Measurements from ENCODE around the gene RNPS1.

The RNPS1 gene

DNA sequence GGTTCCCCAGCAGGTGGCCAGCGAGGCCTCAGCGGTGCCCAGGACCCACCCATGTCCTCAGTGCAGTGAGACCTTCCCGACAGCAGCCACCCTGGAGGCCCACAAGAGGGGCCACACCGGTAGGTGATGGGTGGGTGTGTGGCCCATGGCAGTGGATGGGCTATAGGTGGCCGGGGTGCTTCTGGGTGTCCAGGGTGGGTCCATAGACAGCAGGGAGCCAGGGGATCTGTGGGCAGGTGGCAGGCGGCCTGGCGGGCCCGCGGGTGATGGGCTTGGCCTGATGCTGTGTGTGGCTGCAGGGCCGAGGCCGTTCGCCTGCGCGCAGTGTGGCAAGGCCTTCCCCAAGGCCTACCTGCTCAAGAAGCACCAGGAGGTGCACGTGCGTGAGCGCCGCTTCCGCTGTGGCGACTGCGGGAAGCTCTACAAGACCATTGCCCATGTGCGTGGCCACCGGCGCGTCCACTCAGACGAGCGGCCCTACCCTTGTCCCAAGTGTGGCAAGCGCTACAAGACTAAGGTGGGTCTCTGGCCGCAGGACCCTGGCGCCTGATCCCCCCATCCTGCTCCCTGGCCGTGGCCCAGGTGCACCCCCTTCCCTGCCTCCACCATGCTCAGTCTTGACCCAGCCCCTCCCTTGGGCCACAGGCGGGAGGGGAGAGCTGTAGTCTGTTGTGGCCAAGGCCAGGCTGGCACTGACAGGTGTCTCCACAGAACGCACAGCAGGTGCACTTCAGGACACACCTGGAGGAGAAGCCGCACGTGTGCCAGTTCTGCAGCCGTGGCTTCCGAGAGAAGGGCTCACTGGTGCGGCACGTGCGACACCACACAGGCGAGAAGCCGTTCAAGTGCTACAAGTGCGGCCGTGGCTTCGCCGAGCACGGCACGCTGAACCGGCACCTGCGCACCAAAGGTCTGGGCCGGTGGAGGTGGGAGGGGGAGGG lies 33.8 kb downstream of the RNPS1 start:
- no peak for DNase-seq

DNA sequence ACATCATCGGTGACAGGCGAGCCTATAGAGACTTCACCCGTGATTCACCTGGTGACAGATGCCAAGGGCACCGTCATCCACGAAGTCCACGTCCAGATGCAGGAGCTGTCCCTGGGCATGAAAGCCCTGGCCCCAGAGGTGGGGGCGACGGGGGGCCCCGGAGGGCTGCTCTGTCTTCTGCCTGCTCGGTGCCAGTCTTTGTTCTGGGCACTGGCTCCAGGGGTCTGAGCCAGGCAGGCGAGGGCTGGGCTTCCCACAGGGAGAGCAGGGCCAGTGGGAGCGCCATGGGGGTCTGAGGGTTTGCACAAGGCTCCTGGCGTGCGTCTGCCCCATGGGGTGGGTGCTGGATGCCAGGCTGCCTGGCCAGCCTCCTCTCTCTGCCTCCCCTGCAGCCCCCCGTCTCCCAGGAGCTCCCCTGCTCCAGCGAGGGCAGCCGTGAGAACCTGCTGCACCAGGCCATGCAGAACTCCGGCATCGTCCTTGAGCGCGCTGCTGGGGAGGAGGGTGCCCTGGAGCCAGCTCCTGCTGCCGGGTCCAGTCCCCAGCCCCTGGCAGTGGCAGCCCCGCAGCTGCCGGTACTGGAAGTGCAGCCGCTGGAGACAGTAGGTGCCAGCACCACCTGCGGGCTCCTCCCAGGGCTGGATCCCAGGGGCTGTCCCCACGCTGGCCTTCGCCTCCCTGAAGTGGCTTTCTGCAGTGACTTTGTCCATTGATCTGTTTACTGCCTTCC lies 34.7 kb downstream of the RNPS1 start:
- DNase-seq: no peak

DNA sequence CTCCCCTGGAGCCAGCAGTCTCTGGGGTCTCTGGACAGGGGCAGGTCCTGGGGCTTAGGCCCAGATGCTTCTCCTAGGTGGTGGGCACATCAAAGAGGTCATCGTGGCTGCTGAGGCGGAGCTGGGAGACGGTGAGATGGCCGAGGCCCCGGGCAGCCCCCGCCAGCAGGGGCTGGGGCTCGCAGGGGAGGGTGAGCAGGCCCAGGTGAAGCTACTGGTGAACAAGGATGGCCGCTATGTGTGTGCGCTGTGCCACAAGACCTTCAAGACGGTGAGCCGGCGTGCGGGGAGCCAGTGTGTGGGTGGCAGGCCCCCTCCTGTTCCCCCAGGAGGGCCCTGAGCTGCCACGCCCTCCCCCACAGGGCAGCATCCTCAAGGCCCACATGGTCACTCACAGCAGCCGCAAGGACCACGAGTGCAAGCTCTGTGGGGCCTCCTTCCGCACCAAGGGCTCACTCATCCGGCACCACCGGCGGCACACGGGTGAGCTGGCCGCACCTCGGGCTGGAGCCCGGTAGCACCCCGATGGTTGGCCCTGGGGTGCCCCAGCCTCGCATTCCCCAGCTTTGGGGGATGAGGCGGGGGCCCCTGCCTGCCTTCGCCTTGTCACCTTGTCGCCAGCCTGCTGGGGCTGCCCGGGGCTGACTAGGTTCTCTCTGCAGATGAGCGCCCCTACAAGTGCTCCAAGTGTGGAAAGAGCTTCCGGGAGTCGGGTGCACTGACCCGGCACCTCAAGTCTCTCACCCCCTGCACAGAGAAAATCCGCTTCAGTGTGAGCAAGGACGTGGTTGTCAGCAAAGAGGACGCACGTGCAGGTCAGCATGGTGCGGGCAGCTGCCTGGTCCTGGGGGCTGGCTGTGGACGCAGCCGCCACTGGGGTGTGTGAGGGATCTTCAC lies 35.6 kb downstream of the RNPS1 start:
- no peak for DNase-seq

DNA sequence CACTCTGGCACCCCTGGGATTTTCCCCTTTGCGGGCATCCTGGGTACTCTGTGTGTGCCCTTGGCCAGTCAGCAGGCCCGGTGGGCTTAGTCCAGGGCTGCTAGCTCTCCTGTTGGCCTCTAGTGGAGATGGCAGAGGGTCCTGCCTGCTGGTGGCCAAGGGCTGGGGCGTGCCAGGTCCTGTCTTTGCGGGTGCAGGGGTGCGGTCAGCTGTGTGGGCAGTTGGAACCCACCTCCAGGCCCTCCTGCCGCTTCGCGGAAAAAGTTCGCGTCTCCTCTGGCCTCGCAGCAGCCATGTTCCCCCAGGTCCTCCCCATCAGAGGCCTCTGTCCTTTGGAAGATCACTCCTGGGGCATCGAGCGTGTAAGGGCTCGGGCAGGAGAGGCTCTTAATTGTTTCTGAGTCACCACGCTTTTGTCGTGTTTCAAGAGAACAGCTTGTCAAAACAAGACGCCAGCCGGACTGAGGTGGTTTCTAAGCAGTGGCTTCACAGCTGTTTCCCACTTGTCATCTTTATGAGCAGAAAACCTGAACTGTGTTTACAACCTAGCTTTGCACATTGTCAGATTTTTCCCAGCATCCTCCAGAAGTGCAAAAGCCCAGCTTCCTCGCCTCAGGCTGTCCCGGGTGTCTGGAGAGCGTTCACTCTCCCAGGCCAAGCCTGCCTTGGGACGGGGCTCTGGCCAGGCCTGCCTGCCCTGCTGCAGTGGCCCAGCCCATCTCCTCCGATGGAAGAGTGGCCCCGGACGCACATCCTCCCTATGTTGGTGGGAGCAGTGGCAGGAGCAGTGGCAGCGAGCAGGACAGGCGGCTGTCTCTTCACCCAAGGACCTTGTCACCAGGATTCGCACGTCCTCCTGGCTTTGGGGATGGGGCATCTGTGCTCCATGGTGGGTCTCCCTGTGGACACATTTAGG lies 36.7 kb downstream of the RNPS1 start:
- no peak for DNase-seq

DNA sequence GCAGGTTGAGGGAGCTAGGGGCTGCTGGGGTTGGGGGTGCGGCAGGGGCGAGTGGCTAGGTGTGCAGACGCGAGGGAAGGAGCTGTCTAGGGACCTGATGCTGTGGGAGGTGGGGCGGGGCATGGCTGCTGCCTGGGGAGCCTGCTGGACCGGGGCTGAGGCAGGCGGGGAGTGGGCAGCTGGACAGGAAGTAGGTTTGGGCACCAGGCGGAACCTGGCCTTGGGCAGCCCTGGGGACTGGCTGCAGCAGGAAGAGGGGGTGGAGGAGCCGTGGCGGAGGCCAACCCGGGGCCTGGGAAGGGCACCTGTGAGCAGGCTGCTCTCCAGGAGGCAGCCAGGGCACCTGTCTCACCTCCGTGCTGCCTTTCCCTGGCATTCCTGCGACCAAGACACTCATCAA lies 37.5 kb downstream of the RNPS1 start:
- DNase-seq: no peak

DNA sequence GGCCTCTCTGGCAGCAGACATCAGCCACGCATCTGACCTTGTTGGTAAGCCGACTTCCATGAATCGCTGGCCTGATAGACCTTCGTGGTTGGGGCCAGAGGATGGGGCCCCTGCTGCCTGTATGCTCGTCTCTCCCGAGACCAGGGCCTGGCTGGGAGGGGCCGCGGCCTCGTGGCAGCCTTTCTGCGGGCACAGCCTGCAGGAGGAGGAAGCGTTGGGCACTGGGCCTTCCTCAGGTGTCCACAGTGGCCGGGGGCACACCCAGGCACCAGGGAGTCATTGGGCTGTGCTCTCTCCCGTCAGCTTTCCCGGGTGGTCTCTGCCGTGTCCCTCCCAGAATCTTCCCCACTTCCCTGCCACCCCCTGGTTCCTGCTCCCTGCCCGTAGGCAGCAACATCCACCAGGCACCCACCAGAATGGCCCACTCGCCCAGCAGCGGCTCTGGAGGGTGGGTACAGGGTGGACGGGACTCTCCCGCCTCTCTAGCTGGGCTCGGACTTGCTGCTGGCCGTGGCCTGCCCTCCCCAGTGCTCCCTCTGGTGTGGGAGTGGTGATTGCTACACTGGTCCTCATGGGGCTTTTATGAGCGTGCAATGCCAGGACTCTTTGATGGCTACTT lies 38.2 kb downstream of the RNPS1 start:
- DNase-seq: no peak

DNA sequence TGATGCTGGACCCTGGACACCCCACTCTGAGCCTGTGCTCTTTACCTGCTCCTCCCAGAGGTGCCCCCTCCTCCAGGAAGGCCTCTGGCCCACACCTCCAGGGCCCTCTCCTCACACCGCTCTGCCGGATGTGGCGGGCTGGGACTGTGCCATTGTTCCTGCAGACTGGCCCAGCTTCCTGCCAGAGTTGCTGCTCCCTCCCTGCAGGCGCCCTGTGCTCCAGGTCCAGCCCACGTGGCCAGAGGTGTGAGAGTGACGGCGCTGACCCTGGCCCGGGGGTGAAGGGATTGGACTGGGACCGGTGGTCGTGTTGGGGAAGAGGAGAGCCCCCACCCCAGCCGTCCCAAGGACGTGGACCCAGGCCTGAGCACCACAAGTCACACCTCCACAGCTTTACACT lies 38.8 kb downstream of the RNPS1 start:
- DNase-seq: no peak

DNA sequence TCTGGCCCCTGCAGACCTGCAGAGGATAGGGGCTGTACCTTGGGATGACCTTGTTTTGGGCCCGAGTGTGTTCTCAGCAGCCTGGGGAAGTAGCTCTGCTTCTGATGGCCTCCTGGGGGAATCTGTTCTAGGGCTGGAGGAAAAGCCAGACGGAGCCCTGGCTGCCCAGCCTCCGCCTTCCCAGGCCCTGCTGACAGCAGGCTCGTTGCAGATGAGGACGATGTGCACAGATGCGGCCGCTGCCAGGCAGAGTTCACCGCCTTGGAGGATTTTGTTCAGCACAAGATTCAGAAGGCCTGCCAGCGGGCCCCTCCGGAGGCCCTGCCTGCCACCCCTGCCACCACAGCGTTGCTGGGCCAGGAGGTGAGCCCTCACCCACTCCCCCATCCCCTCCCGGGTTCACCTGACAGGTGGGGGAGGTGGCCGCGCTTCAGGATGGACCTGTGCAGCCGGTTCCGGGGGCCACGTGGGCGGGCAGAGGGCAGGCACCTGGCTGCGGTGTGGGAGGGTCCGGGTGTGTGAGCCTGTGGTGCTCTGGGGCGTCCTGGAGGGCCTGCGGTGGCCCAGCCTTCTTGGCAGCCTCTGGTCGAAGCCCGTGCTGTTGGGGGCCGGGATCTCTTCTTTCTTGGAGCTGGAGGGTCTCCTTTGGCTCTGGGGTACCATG lies 39.6 kb downstream of the RNPS1 start:
- DNase-seq: no peak

DNA sequence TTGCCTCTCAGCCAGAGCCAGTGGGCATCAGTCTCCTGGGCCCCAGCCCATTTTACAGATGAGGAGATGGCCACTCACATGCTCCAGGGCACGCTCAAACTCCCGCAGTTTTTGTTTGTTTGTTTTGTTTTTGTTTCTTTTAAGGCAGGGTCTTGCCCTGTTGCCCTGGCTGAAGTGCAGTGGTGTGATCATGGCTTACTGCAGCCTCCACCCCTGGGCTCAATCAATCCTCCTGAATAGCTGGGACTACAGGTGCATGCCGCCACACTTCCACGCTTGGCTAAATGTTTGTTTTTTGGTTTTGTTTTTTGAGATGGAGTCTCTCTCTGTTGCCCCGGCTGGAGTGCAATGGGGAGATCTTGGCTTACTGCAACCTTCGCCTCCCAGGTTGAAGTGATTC lies 41.0 kb downstream of the RNPS1 start:
- no peak for DNase-seq

DNA sequence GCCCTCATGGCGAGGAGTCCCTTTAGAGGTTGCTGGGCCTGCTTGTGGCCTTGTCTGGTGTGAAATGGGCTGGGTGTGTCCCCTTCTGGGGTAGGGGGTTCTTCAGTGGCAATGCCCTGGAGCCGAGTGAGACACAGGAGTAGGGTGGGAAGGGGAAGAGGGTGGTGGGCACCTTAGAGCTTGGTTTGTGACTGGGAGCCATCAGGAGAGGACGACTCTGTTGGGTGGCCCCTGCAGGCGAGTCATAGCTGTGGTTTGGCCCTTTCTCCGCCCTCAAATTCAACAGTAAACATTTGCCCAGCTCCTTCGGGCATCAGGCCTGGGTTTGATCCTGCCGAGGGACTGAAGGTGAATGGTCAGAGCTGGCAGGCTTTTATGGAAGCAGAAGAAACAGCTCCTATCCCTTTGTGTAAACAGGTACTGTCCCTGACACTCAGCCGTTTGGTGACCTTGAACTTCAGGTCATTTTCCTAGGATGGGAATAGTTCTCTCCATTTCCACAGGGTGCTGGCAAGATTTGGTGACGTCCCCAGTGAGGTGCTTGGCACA lies 41.6 kb downstream of the RNPS1 start:
- no peak for DNase-seq

DNA sequence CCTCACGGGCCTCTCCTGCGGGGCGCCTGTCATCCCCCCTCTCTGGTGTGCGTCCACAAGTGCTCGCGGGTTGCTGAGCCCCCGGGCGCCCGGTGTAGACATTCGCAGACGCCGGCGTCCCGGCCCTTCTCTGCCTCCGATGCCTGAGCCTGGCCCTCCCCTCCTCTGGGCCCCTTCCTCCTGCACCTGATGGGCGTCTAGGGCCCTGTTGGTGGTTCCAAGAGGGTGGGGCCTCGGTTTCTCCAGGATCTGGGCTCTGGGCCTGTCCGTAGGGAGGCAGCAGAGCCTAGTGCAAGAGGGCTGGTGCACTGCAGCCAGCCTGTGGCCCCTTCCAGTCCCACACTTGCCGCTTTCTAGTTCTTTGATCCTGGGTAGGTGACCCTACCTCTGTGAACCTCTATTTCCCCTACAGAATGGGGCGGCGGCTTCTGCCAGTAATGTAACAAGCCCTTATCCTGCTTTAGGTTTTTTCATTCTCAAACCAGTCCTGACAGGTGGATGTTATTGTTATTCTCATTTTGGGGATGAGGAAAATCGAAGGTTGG lies 43.9 kb downstream of the RNPS1 start:
- no peak for DNase-seq

DNA sequence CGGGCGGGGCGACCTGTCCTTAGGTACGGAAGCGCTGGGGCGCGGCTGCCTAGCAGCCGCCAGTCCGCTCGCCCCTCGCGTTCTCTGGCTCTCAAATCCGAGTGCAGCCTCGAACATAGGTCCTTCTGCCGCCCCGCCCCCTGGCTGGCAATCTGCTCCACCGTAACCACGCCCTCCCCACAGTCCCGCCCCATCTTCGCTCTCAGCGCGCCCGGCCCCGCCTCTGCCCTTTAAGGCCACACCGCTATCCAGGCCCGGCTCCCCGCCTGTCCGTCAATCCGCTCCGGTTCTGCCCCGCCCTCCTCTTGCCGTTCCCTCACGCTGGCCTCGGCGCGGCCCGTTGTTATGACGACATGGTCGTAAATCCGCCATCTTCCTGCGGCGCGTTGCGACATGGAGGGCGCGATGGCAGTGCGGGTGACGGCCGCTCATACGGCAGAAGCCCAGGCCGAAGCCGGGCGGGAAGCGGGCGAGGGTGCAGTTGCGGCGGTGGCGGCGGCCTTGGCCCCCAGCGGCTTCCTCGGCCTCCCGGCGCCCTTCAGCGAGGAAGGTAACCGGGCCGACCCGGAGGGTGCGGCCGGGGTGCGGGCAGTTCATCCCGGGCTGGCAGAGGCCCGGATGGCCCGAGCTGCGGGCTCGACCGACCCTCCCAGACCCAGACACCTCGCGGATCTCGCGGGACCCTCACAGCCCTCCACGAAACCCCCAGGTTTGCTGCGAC lies 44.5 kb downstream of the RNPS1 start, which contains the start of gene E4F1:
Gene E4F1, plus strand, starts transcription at position 371 of the 721 bp plus-strand sequence. Its CDS starts 23 bp downstream, at position 394.
- peak; percentile 94 for DNase-seq

DNA sequence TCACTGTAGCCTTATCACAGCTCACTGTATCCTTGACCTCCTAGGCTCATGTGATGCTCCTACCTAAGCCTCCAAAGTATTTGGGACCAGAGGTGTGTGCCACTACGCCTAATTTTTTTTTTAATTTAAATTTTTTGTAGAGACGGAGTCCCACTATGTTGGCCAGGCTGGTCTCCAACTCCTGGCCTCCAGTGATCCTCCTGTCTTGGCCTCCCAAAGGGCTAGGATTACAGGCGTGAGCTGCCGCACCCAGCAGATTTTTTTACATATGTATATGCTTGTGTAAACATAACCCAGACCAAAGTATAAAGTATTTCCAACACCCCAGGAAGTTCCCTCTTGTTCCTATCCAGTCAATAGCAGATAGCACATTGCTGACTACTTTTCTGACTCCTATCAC lies 51.6 kb downstream of the RNPS1 start:
- DNase-seq: no peak

DNA sequence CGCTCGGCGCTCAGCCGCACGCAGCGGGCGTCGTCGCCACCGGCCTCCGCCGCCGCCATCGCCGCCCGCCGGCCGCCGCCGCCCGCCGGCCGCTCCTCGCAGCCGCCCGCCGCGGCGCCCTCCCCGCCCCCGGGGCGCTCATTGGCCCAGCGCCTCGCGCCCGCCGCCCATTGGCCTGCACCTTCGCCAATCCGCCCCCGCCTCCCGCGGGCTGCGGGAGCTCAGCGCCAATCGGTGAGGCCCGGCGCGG lies 53.3 kb downstream of the RNPS1 start, which contains the start of gene PGP:
Gene PGP, minus strand, starts transcription at position 122 of the 250 bp plus-strand sequence. Its CDS starts 63 bp downstream, at position 59.
- DNase-seq: no peak

DNA sequence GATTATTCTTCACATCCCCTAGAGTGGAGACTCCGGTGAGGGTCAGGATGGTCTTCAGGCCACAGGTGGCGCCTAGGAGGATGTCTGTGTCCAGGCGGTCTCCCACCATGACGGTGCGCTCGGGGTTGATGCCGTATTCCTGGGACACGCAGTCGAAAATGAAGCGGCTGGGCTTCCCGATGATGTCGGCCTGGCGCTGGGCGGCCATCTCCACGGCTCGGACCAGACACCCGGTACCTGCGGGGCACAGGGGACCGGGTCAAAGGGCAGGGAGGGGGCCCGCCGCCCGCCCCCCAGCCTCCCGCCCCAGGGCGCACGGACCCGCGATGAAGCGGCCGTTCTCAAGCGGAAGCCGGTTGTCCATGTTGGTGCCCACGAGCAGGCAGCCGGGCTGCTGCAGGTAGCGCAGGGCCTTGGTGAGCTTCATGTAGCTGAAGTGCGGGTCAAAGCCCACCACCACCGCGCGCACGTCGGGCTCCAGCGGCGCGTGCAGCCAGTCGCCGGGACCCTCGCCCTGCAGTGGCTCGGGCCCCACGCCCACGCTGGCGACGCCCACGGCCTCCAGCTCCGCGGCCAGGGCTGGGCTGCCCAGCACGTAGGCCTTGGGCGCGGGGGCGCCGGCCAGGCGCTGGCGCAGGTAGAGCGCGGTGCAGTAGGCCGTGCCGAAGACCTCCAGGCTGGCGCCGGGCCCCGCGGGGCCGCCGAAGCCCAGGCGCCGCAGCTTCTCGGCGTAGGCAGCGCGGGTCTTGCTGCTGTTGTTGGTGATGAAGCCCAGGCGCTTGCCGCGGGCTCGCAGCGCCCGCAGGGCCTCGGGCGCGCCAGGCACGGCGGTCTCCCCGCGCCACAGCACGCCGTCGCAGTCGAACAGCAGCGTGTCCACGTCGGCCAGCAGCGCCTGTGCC lies 53.9 kb downstream of the RNPS1 start:
- no peak for DNase-seq

DNA sequence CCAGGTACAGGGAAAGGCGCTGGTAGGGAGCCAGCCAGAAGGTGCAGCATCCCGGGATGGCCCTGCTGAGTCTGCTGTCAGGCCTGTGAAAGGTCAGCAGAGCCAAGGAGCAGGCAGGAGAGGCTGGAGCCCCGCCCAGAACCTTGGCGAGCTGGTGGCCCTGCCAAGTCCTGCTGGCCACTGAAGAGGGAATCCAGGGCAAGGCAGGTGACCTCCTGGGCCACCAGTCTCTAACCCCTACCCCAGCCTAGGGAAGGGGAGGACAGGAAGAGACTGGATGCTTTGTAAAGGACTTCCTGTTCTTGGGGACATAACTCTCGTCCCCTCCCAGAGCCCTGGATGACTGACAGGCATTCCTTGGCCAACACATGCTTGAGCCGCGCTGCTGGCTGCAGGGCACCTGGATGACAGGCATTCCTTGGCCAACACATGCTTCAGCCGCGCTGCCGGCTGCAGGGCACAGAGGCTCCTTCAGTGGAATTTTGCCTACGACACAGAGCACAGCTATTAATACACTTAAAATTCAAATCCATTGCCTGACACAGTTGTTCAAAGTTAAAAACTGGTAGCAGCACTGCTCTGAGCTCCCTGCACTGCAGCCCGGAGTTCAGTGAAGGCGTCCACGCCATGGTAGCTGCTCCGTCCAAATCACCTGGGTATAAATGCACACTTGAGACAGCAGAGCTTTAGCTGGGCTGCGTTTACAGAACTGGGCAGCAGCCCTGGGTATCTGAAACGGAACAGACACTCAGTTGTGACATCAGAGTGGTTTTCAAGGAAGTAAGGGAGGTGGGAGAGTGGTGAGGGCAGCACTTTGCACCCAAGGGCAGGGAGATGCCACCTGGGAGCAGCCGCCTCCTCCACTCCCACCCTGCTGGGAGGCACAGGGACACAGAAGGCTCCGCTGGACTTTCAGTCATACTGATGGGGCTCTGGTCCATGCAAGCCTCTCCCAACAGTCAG lies 55.3 kb downstream of the RNPS1 start:
- DNase-seq: no peak

DNA sequence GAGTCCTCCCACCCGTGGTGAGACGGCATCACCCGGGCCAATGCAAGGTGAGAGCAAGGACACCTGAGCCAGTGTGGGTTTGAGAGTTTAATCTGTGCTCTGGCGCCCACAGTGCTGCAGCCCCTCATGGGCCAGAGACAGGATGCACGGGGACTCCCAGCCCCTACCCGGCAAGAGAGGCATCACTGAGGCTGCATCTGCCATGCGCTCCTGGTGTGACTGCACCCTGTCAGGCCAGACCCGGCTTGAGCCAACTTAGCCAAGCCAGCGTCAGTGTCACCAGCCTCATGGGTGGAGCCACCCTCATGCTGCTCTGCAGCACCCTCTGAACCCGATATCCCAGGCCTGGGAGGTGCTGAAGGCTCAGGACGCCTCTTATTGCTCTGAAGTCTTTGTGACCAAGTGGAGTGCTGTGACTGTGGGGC lies 56.0 kb downstream of the RNPS1 start:
- no peak for DNase-seq

All from NCI-H526 treated with DMSO at 0.1 percent for 48 hours (cell line).